ENCODE results near the gene NCOA7.

GRCh38 chr6:125765944-125766343, 24.8 kb upstream of the NCOA7 start:
- TF ChIP-seq CREB1 (CRISPR knock-in tag; IDR thresholded peaks at IDR 0.05) (no peak), NR1H2 (CRISPR knock-in tag; IDR thresholded peaks at IDR 0.05) (no peak), ELF4 (CRISPR knock-in tag; IDR thresholded peaks at IDR 0.05; ENCODE audit: low read depth) (no peak), FOXJ3 (CRISPR knock-in tag; IDR thresholded peaks at IDR 0.05; ENCODE audit: borderline replicate concordance) (no peak), CTCF (IDR thresholded peaks at IDR 0.05) (no peak), RELA (CRISPR knock-in tag; IDR thresholded peaks at IDR 0.05; ENCODE audit: borderline replicate concordance) (no peak), NFYB (CRISPR knock-in tag; conservative IDR thresholded peaks at IDR 0.05; ENCODE audit: low read depth) (no peak)
